GM23338 (cell line): ENCODE results near the gene ADGRV1.

ENCODE experiments used
- CREB1 ChIP-seq: fragments of 250-450 bp; sonication (Bioruptor Pico); IDR thresholded peaks from 2 replicates; pipeline ENCODE4 v1.5.0; 2020; ENCODE audit warnings: low read depth, mild to moderate bottlenecking, moderate library complexity
- CTCF ChIP-seq, 2 experiments: fragments of 200-600 bp in 1 of 2; sonication (generic) in 1 of 2; conservative IDR thresholded peaks; 2 replicates each; pipeline versions ENCODE4 v1.5.1 to v1.6.1; 2016 to 2017; ENCODE audit warnings: antibody characterized with exemption in 2 of 2, low read depth in 2 of 2, mild to moderate bottlenecking in 2 of 2, moderate library complexity in 1 of 2
- ETS1 ChIP-seq: IDR thresholded peaks from 2 replicates; pipeline ENCODE4 v1.6.1; 2016; ENCODE audit warnings: antibody characterized with exemption
- EZH2 ChIP-seq: fragments of 200-600 bp; sonication (generic); IDR thresholded peaks from one replicate; pipeline ENCODE4 v1.8.0; 2017; ENCODE audit warnings: antibody characterized with exemption, mild to moderate bottlenecking, low read depth; ENCODE audit not compliant: unreplicated experiment
- EZH2phosphoT487 ChIP-seq: fragments of 200-600 bp; sonication (generic); IDR thresholded peaks from one replicate; pipeline ENCODE4 v1.8.1; 2018; ENCODE audit warnings: antibody characterized with exemption; ENCODE audit not compliant: unreplicated experiment
- JUNB ChIP-seq: IDR thresholded peaks from one replicate; pipeline ENCODE4 v1.6.1; 2016; ENCODE audit warnings: antibody characterized with exemption; ENCODE audit not compliant: unreplicated experiment
- POLR2AphosphoS5 ChIP-seq: IDR thresholded peaks from 2 replicates; pipeline ENCODE4 v1.6.1; 2016; ENCODE audit warnings: antibody characterized with exemption, low read depth
- REST ChIP-seq: IDR thresholded peaks from one replicate; pipeline ENCODE4 v1.6.1; 2018; ENCODE audit warnings: antibody characterized with exemption; ENCODE audit not compliant: unreplicated experiment
- STAT1 ChIP-seq: IDR thresholded peaks from one replicate; pipeline ENCODE4 v1.6.1; 2016; ENCODE audit warnings: antibody characterized with exemption; ENCODE audit not compliant: unreplicated experiment

- no peak for TF ChIP-seq CTCF (conservative IDR thresholded peaks at IDR 0.05; ENCODE audit: low read depth in 2 of 2)
- no peak for TF ChIP-seq REST
- TF ChIP-seq CREB1 (CRISPR knock-in tag) = no peak
- TF ChIP-seq EZH2 = no peak
- TF ChIP-seq EZH2phosphoT487 = no peak
- no peak for TF ChIP-seq POLR2AphosphoS5
- TF ChIP-seq ETS1 = no peak
- no peak for TF ChIP-seq STAT1
- TF ChIP-seq JUNB = no peak
These were observed 483.8 kb downstream of the ADGRV1 start for GRCh38 chr5:91042247-91042935.
